HepG2 (cell line): ENCODE measurements around the gene STAT6. TPM values are rescaled to one million over a fixed set of nuclear protein-coding genes. Genes with fewer than 3 reads are reported as not detected.

Experiments
- HDAC2 ChIP-seq: sonication (generic); formaldehyde crosslinking; IDR thresholded peaks from 2 replicates; pipeline ENCODE4 v1.4.0; 2020; ENCODE audit warnings: missing genetic modification reagents
- HNF4G ChIP-seq, 2 experiments: sonication (generic) in 1 of 2; formaldehyde crosslinking in 1 of 2; IDR thresholded peaks; 2 replicates each; pipeline versions ENCODE4 v1.4.0 to v1.6.1; 2011 to 2020; ENCODE audit warnings: borderline replicate concordance in 2 of 2, low read depth in 2 of 2, mild to moderate bottlenecking in 2 of 2, low read length in 1 of 2, missing genetic modification reagents in 1 of 2, moderate library complexity in 1 of 2
- KDM1A ChIP-seq: IDR thresholded peaks from 2 replicates; pipeline ENCODE4 v1.6.1; 2016; ENCODE audit warnings: missing compliant biosample characterization
- KMT2A ChIP-seq: sonication (generic); formaldehyde crosslinking; IDR thresholded peaks from 2 replicates; pipeline ENCODE4 v1.4.0; 2020; ENCODE audit warnings: missing genetic modification reagents
- NR2F1 ChIP-seq, 2 experiments: fragments of 450-650 bp in 1 of 2; formaldehyde crosslinking in 1 of 2; IDR thresholded peaks; 2 replicates each; pipeline versions ENCODE4 v1.5.0 to v1.6.1; 2016 to 2020; ENCODE audit warnings: mild to moderate bottlenecking in 1 of 2, missing compliant biosample characterization in 1 of 2, missing genetic modification reagents in 1 of 2, moderate library complexity in 1 of 2
- NR2F2 ChIP-seq: IDR thresholded peaks from 2 replicates; pipeline ENCODE4 v1.6.1; 2012; ENCODE audit warnings: low read depth, inconsistent platforms, borderline replicate concordance
- PAX8 ChIP-seq: sonication (generic); formaldehyde crosslinking; IDR thresholded peaks from 2 replicates; pipeline ENCODE4 v1.8.0; 2022; ENCODE audit warnings: mild to moderate bottlenecking, missing genetic modification reagents, borderline replicate concordance
- RBFOX2 ChIP-seq: fragments of 200-400 bp; formaldehyde crosslinking; IDR thresholded peaks from 2 replicates; pipeline ENCODE4 v1.6.1; 2017; ENCODE audit warnings: low read depth, mild to moderate bottlenecking, low read length
- RXRA ChIP-seq: sonication (generic); formaldehyde crosslinking; IDR thresholded peaks from 2 replicates; pipeline ENCODE4 v1.5.1; 2020; ENCODE audit warnings: missing genetic modification reagents
- ZMAT3 ChIP-seq: sonication (generic); formaldehyde crosslinking; conservative IDR thresholded peaks from 2 replicates; pipeline ENCODE4 v1.7.0; 2021; ENCODE audit warnings: missing genetic modification reagents
- ZMYM4 ChIP-seq: sonication (generic); formaldehyde crosslinking; IDR thresholded peaks from 2 replicates; pipeline ENCODE4 v1.8.1; 2023; ENCODE audit warnings: mild to moderate bottlenecking, missing genetic modification reagents
- ZNF282 ChIP-seq: fragments of 450-650 bp; IDR thresholded peaks from 2 replicates; pipeline ENCODE4 v1.6.1; 2018; ENCODE audit not compliant: partially characterized antibody
- ZNF317 ChIP-seq: sonication (generic); formaldehyde crosslinking; IDR thresholded peaks from 2 replicates; pipeline ENCODE4 v1.5.0; 2020; ENCODE audit warnings: mild to moderate bottlenecking, missing genetic modification reagents
- ZSCAN31 ChIP-seq: sonication (generic); formaldehyde crosslinking; IDR thresholded peaks from 2 replicates; pipeline ENCODE4 v1.5.0; 2020; ENCODE audit warnings: low read depth, mild to moderate bottlenecking, missing genetic modification reagents
- polyA plus RNA-seq, 8 experiments: library from polyadenylated mRNA; depleted of rRNA in 3 of 8; stranded (reverse) in 7 of 8; unstranded in 1 of 8; fragments of >200 nt; fragmentation: Illumina TruSeq in 4 of 8; extraction: Trizol in 4 of 8; gene quantifications; 2 replicates each; pipeline versions ENCODE4 v1.2.1 to v1.2.3, GENCODE V29; 2011 to 2016; ENCODE audit warnings: low read depth in 4 of 8, missing spikeins in 1 of 8, mixed read lengths in 1 of 8; ENCODE audit not compliant: insufficient read depth in 1 of 8
- total RNA-seq, 5 experiments: library from RNA; depleted of rRNA; stranded (reverse); fragments of >200 nt; fragmentation: Illumina TruSeq; extraction: Trizol; gene quantifications; 2 replicates each; pipeline ENCODE4 v1.2.3, GENCODE V29; 2016; ENCODE audit warnings: low read depth in 1 of 5
- TF ChIP-seq, protein P1 (sequence below), 2 experiments: sonication (generic) in 1 of 2; formaldehyde crosslinking in 1 of 2; IDR thresholded peaks; 2 replicates each; pipeline versions ENCODE4 v1.6.1 to v1.9.0; 2014 to 2022; ENCODE audit warnings: antibody characterized with exemption in 1 of 2, borderline replicate concordance in 1 of 2, inconsistent platforms in 1 of 2, low read depth in 1 of 2, missing genetic modification reagents in 1 of 2
- TF ChIP-seq, protein P2 (sequence below): sonication (generic); formaldehyde crosslinking; IDR thresholded peaks from 2 replicates; pipeline ENCODE4 v1.4.0; 2020; ENCODE audit warnings: missing genetic modification reagents, borderline replicate concordance
- TF ChIP-seq, protein P3 (sequence below): sonication (generic); formaldehyde crosslinking; IDR thresholded peaks from 2 replicates; pipeline ENCODE4 v1.4.0; 2020; ENCODE audit warnings: mild to moderate bottlenecking, missing genetic modification reagents
- TF ChIP-seq, protein P4 (sequence below): IDR thresholded peaks from 2 replicates; pipeline ENCODE4 v1.6.1; 2012; ENCODE audit warnings: inconsistent platforms

Gene STAT6
- total and polyA plus RNA-seq, 2 of the 13 experiments (the other 11 are each of a cell fraction or from before 2014, with no cell fraction given) = 28.0 to 62.2 TPM

DNA sequence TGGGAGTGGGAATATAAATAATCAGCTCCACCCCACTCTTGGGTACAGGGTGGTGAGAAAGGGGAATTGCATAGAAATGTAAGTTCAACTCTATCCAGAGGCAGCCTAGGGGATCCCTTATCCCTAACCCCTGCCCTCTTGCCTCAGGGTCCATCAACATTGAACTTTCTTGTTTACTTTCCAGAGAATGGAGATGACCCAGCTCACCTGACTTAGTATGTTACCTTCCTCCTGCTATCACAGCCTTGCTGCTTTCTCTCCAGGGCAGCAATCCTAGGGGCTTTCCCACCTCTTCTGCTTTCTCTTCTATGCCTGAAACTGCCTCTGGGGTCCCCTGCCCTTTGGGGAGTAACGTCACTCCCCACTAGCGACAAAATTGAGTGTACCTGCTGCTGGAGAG lies 19.8 kb upstream of the STAT6 start (continued):
- TF ChIP-seq, protein P1, sequence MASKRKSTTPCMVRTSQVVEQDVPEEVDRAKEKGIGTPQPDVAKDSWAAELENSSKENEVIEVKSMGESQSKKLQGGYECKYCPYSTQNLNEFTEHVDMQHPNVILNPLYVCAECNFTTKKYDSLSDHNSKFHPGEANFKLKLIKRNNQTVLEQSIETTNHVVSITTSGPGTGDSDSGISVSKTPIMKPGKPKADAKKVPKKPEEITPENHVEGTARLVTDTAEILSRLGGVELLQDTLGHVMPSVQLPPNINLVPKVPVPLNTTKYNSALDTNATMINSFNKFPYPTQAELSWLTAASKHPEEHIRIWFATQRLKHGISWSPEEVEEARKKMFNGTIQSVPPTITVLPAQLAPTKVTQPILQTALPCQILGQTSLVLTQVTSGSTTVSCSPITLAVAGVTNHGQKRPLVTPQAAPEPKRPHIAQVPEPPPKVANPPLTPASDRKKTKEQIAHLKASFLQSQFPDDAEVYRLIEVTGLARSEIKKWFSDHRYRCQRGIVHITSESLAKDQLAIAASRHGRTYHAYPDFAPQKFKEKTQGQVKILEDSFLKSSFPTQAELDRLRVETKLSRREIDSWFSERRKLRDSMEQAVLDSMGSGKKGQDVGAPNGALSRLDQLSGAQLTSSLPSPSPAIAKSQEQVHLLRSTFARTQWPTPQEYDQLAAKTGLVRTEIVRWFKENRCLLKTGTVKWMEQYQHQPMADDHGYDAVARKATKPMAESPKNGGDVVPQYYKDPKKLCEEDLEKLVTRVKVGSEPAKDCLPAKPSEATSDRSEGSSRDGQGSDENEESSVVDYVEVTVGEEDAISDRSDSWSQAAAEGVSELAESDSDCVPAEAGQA (IDR thresholded peaks at IDR 0.05; ENCODE audit: low read depth) = no peak
- TF ChIP-seq, protein P1 (CRISPR knock-in tag; IDR thresholded peaks at IDR 0.05; ENCODE audit: borderline replicate concordance) = no peak
- TF ChIP-seq NR2F2 (peak; percentile 94), HNF4G (IDR thresholded peaks at IDR 0.05; ENCODE audit: borderline replicate concordance, low read depth, low read length) (peak; percentile 89), HNF4G (CRISPR knock-in tag; IDR thresholded peaks at IDR 0.05; ENCODE audit: borderline replicate concordance, low read depth) (peak; percentile 39; the same call in 1 of the 2 replicates), ZNF317 (no peak), ZMAT3 (CRISPR knock-in tag) (no peak), KDM1A (CRISPR knock-in tag) (peak; percentile 70; the same call in 1 of the 2 replicates), KMT2A (CRISPR knock-in tag) (0 out of 2 replicates have a peak, but pooled peaks have one; percentile 32), RXRA (peak; percentile 55; the same call in 1 of the 2 replicates), ZNF282 (no peak), HDAC2 (CRISPR knock-in tag) (peak; percentile 87), PAX8 (CRISPR knock-in tag) (no peak), ZMYM4 (CRISPR knock-in tag) (0 out of 2 replicates have a peak, but pooled peaks have one; percentile 32), NR2F1 (CRISPR knock-in tag; IDR thresholded peaks at IDR 0.05) (peak; percentile 92 to 93), ZSCAN31 (CRISPR knock-in tag) (no peak), RBFOX2 (0 out of 2 replicates have a peak, but pooled peaks have one; percentile 27)
- TF ChIP-seq, protein P2, sequence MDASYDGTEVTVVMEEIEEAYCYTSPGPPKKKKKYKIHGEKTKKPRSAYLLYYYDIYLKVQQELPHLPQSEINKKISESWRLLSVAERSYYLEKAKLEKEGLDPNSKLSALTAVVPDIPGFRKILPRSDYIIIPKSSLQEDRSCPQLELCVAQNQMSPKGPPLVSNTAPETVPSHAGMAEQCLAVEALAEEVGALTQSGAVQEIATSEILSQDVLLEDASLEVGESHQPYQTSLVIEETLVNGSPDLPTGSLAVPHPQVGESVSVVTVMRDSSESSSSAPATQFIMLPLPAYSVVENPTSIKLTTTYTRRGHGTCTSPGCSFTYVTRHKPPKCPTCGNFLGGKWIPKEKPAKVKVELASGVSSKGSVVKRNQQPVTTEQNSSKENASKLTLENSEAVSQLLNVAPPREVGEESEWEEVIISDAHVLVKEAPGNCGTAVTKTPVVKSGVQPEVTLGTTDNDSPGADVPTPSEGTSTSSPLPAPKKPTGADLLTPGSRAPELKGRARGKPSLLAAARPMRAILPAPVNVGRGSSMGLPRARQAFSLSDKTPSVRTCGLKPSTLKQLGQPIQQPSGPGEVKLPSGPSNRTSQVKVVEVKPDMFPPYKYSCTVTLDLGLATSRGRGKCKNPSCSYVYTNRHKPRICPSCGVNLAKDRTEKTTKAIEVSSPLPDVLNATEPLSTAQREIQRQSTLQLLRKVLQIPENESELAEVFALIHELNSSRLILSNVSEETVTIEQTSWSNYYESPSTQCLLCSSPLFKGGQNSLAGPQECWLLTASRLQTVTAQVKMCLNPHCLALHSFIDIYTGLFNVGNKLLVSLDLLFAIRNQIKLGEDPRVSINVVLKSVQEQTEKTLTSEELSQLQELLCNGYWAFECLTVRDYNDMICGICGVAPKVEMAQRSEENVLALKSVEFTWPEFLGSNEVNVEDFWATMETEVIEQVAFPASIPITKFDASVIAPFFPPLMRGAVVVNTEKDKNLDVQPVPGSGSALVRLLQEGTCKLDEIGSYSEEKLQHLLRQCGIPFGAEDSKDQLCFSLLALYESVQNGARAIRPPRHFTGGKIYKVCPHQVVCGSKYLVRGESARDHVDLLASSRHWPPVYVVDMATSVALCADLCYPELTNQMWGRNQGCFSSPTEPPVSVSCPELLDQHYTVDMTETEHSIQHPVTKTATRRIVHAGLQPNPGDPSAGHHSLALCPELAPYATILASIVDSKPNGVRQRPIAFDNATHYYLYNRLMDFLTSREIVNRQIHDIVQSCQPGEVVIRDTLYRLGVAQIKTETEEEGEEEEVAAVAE (CRISPR knock-in tag) = no peak
- TF ChIP-seq, protein P3, sequence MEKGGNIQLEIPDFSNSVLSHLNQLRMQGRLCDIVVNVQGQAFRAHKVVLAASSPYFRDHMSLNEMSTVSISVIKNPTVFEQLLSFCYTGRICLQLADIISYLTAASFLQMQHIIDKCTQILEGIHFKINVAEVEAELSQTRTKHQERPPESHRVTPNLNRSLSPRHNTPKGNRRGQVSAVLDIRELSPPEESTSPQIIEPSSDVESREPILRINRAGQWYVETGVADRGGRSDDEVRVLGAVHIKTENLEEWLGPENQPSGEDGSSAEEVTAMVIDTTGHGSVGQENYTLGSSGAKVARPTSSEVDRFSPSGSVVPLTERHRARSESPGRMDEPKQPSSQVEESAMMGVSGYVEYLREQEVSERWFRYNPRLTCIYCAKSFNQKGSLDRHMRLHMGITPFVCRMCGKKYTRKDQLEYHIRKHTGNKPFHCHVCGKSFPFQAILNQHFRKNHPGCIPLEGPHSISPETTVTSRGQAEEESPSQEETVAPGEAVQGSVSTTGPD (CRISPR knock-in tag) = peak; percentile 77; the same call in 1 of the 2 replicates
- TF ChIP-seq, protein P4, sequence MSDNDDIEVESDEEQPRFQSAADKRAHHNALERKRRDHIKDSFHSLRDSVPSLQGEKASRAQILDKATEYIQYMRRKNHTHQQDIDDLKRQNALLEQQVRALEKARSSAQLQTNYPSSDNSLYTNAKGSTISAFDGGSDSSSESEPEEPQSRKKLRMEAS = 0 out of 2 replicates have a peak, but pooled peaks have one; percentile 19
